K562 (cell line): ENCODE results near the gene DAGLA. TPM values are rescaled to one million over a fixed set of nuclear protein-coding genes. Genes with fewer than 3 reads are reported as not detected.
A peak's percentile ranks its signal among the peaks of the same experiment; 100 is the strongest.

Source experiments
- ATAC-seq: fragments of 200-7000 bp; cut with Tn5 transposase; 3 replicates; pipeline ENCODE4 v1.9.1; 2020; ENCODE audit warnings: moderate library complexity
- BruUV-seq: library from RNA; stranded (reverse); fragments of 400-500 nt; replicated peaks from 2 replicates; lab custom pipeline; 2021; lab: Mats Ljungman, UMichigan
- CTCF ChIA-PET: fragments of 300-600 bp; formaldehyde crosslinking; extraction: SDS; loops from one replicate; lab custom pipeline; 2021; ENCODE audit warnings: low intra/inter-chr PET ratio; lab: Yijun Ruan, JAX
- POLR2A ChIA-PET: fragments of 300-600, 350-650 bp; sonication (Branson Sonifier 250); formaldehyde crosslinking; extraction: SDS; loops from one replicate; lab custom pipeline; 2021; ENCODE audit warnings: antibody characterized with exemption, inconsistent platforms; lab: Yijun Ruan, JAX
- DNase-seq, 4 experiments: peaks; one replicate each; pipeline versions ENCODE4 v3.0.0 to v3.0.0-alpha.2; 2011 to 2018; ENCODE audit warnings: low spot score in 3 of 4, mixed read lengths in 3 of 4; ENCODE audit errors: extremely low read depth in 1 of 4
- FAIRE-seq: peaks from 2 replicates; lab custom pipeline; 2011; peaks lifted over from hg19 to GRCh38; lab: Jason Lieb, UNC
- H2AFZ ChIP-seq: 2 replicates; pipeline ENCODE4 v1.6.0; 2011; ENCODE audit warnings: low read depth, low read length, control low read depth, inconsistent platforms
- H3K27ac ChIP-seq: fragments of 200-600 bp; 3 replicates; pipeline ENCODE4 v1.8.0; 2011; ENCODE audit warnings: low read depth, mild to moderate bottlenecking, control low read depth, inconsistent platforms, low read length, moderate library complexity, mixed read lengths; ENCODE audit errors: extremely low read depth
- H3K27me3 ChIP-seq, 2 experiments: fragments of 300-600 bp in 1 of 2; 2 replicates in 1 of 2; 3 replicates in 1 of 2; pipeline versions ENCODE4 v1.6.0 to v1.8.0; 2011; ENCODE audit warnings: inconsistent platforms in 2 of 2, low read length in 2 of 2, mild to moderate bottlenecking in 1 of 2, mixed read lengths in 1 of 2, moderate library complexity in 1 of 2; ENCODE audit not compliant: control insufficient read depth in 2 of 2, insufficient read depth in 2 of 2
- H3K36me3 ChIP-seq: fragments of 300-600 bp; 3 replicates; pipeline ENCODE4 v1.8.0; 2011; ENCODE audit warnings: mild to moderate bottlenecking, low read length, inconsistent platforms; ENCODE audit not compliant: control insufficient read depth, insufficient read depth
- H3K4me1 ChIP-seq, 2 experiments: fragments of 200-600 bp in 1 of 2; replicated peaks in 1 of 2; 2 replicates in 1 of 2; 3 replicates in 1 of 2; pipeline versions ENCODE4 v1.5.1 to v1.8.0; 2011; ENCODE audit warnings: inconsistent platforms in 2 of 2, low read length in 2 of 2, mild to moderate bottlenecking in 1 of 2, mixed read lengths in 1 of 2, moderate library complexity in 1 of 2; ENCODE audit not compliant: control insufficient read depth in 2 of 2, insufficient read depth in 2 of 2
- H3K4me2 ChIP-seq: 2 replicates; pipeline ENCODE4 v1.6.1; 2011; ENCODE audit warnings: low read length, control low read depth, inconsistent platforms, mixed read lengths; ENCODE audit not compliant: insufficient read depth
- H3K4me3 ChIP-seq: fragments of 200-600 bp; sonication (generic), shearing (Covaris generic); 2 replicates; pipeline ENCODE4 v1.5.1; 2016; ENCODE audit warnings: control low read depth, inconsistent platforms
- H3K79me2 ChIP-seq: fragments of 200-600 bp; 3 replicates; pipeline ENCODE4 v1.8.0; 2011; ENCODE audit warnings: low read length, inconsistent platforms; ENCODE audit not compliant: control insufficient read depth, insufficient read depth
- H3K9ac ChIP-seq, 2 experiments: 2 replicates each; pipeline versions ENCODE4 v1.6.0 to v1.6.1; 2011; ENCODE audit warnings: low read depth in 2 of 2, low read length in 2 of 2, control low read depth in 1 of 2, inconsistent platforms in 1 of 2, mild to moderate bottlenecking in 1 of 2, mixed read lengths in 1 of 2; ENCODE audit not compliant: insufficient read depth in 1 of 2
- H3K9me1 ChIP-seq: one replicate; pipeline ENCODE4 v1.6.0; 2011; ENCODE audit warnings: inconsistent platforms, mild to moderate bottlenecking, low read length, moderate library complexity; ENCODE audit not compliant: control insufficient read depth, insufficient read depth
- H3K9me3 ChIP-seq: replicated peaks from 2 replicates; pipeline ENCODE4 v1.5.1; 2011; ENCODE audit warnings: low read depth, low read length, inconsistent platforms; ENCODE audit not compliant: control insufficient read depth, insufficient read depth
- H4K20me1 ChIP-seq: replicated peaks from 2 replicates; pipeline ENCODE4 v1.6.1; 2011; ENCODE audit warnings: low read length, inconsistent platforms, mixed read lengths; ENCODE audit not compliant: control insufficient read depth, insufficient read depth
- C11orf30 ChIP-seq: fragments of 450-650 bp; IDR thresholded peaks from 2 replicates; pipeline ENCODE4 v1.6.1; 2016; ENCODE audit warnings: low read depth, mild to moderate bottlenecking
- CEBPB ChIP-seq: fragments of 450-650 bp; IDR thresholded peaks from 2 replicates; pipeline ENCODE4 v1.6.1; 2016; ENCODE audit warnings: missing genetic modification characterization, missing compliant biosample characterization
- GABPB1 ChIP-seq: sonication (generic); formaldehyde crosslinking; IDR thresholded peaks from 2 replicates; pipeline ENCODE4 v1.8.0; 2022; ENCODE audit warnings: mild to moderate bottlenecking, missing genetic modification reagents
- KDM2B ChIP-seq: fragments of 250-450 bp; sonication (Bioruptor Pico); IDR thresholded peaks from 2 replicates; pipeline ENCODE4 v1.8.0; 2021; ENCODE audit warnings: mild to moderate bottlenecking, moderate library complexity
- L3MBTL2 ChIP-seq: fragments of 450-650 bp; IDR thresholded peaks from 2 replicates; pipeline ENCODE4 v1.6.1; 2016; ENCODE audit warnings: mild to moderate bottlenecking, moderate library complexity
- MAFF ChIP-seq: IDR thresholded peaks from 2 replicates; pipeline ENCODE4 v1.6.1; 2012; ENCODE audit warnings: low read length, improper control_type of control experiment
- MAFG ChIP-seq: fragments of 450-650 bp; conservative IDR thresholded peaks from 2 replicates; pipeline ENCODE4 v1.6.1; 2016; ENCODE audit warnings: missing genetic modification characterization, missing compliant biosample characterization
- MYNN ChIP-seq, 2 experiments: sonication (generic); formaldehyde crosslinking in 1 of 2; IDR thresholded peaks; 2 replicates each; pipeline versions ENCODE4 v1.5.0 to v1.6.1; 2016 to 2020; ENCODE audit warnings: antibody characterized with exemption in 1 of 2, missing genetic modification reagents in 1 of 2
- RHOXF2B ChIP-seq: fragments of 250-450 bp; sonication (Bioruptor Pico); conservative IDR thresholded peaks from 2 replicates; pipeline ENCODE4 v1.5.1; 2021
- TCF3 ChIP-seq: sonication (generic); formaldehyde crosslinking; IDR thresholded peaks from 2 replicates; pipeline ENCODE4 v1.4.0; 2020; ENCODE audit warnings: mild to moderate bottlenecking, missing genetic modification reagents
- ZNF395 ChIP-seq: fragments of 200-800 bp; sonication (Bioruptor generic); IDR thresholded peaks from 2 replicates; pipeline ENCODE4 v1.6.1; 2017; ENCODE audit warnings: missing genetic modification characterization, missing compliant biosample characterization
- ZNF57 ChIP-seq: fragments of 450-650 bp; formaldehyde crosslinking; IDR thresholded peaks from 2 replicates; pipeline ENCODE4 v1.4.0; 2020; ENCODE audit warnings: mild to moderate bottlenecking, moderate library complexity
- ZNF592 ChIP-seq: fragments of 450-650 bp; IDR thresholded peaks from 2 replicates; pipeline ENCODE4 v1.6.1; 2017; ENCODE audit warnings: antibody characterized with exemption, mild to moderate bottlenecking
- WGBS: fragments of 100-300 bp; shearing (Covaris generic); methylation state at CpG from one replicate; pipeline ENCODE4 v1.1.6; 2016; ENCODE audit warnings: low coverage, mixed read lengths; ENCODE audit not compliant: insufficient coverage; ENCODE audit errors: missing lambda C conversion rate; 5-methylcytosine and 5-hydroxymethylcytosine counted together
- in situ Hi-C: fragments of 300-500 bp; cut with MboI; formaldehyde crosslinking; loops from 4 replicates; pipeline ENCODE4 v1.15.0; 2018; ENCODE audit warnings: inconsistent platforms, mixed read lengths
- intact Hi-C: fragments of 100-400 bp; cut with micrococcal nuclease; formaldehyde crosslinking; loops from 2 replicates; pipeline ENCODE4 v1.14.2; 2022
- polyA plus RNA-seq, 8 experiments: library from polyadenylated mRNA; depleted of rRNA in 4 of 8; stranded (reverse) in 5 of 8; unstranded in 3 of 8; fragments of >200 nt; fragmentation: Nextera tagmentation in 2 of 8; fragmentation: Illumina TruSeq in 1 of 8; extraction: Ambion mirVana in 2 of 8; extraction: Trizol in 1 of 8; gene quantifications; 2 replicates each; pipeline versions ENCODE4 v1.2.1 to v1.2.3, GENCODE V29; 2011 to 2014; ENCODE audit warnings: inconsistent platforms in 1 of 8, missing spikeins in 1 of 8
- total RNA-seq, 7 experiments: library from RNA; depleted of rRNA in 6 of 7; stranded (reverse); fragments of >200 nt in 6 of 7; fragmentation: Illumina TruSeq in 2 of 7; extraction: Trizol in 2 of 7; gene quantifications; 2 replicates each; pipeline versions ENCODE4 v1.2.1 to v1.2.3, GENCODE V29; 2011 to 2021; ENCODE audit warnings: low replicate concordance in 1 of 7
- TF ChIP-seq, protein P1 (sequence below), 3 experiments: fragments of 200-800 bp in 1 of 3; fragments of 250-450 bp in 1 of 3; fragments of 450-650 bp in 1 of 3; sonication (Bioruptor Pico) in 1 of 3; sonication (Bioruptor generic) in 1 of 3; formaldehyde crosslinking in 1 of 3; IDR thresholded peaks; 2 replicates each; pipeline versions ENCODE4 v1.6.1 to v1.8.0; 2016 to 2022; ENCODE audit warnings: mild to moderate bottlenecking in 2 of 3, missing genetic modification characterization in 2 of 3, missing compliant biosample characterization in 1 of 3, moderate library complexity in 1 of 3

The DAGLA gene
- total and polyA plus RNA-seq, 9 of the 15 experiments (the other 6 are each of a cell fraction or from before 2014, with no cell fraction given), result 0.03 to 0.16 (median 0.04) TPM; not detected in 4

DNA sequence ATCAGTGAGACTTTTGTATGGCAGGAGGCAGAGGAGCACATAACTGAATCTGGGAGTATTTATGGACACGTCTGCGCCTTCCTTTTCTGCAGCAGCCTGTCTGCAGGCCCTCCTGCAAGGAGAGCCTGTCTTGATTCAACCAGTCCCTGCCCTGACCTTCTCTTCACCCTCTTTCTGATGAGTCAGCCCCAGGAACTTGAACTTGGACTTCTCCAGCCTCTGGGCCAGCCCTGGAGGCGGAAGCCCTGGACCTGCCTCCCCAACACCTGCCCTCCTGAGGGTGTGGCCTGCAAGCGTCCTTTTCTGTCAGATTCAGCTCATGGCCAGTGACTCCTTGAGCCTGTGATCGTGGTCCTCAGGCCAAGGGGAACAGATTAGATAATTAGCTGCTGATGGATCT, 20.0 kb downstream of the DAGLA start:
- Histone ChIP-seq H3K27me3 (peaks cover 22 to 63% of the 10 kb centered on the region in 2 experiments; a peak in 4 of 5 replicates), H3K36me3 (no peaks in the 10 kb centered on the region), H3K9me1 (no peaks in the 10 kb centered on the region), H2AFZ (no peak overlapping the region), H3K79me2 (no peaks in the 10 kb centered on the region), H3K4me1 (peaks cover 0 to 36% of the 10 kb centered on the region in 2 experiments; a peak in 4 of 5 replicates), H4K20me1 (peaks cover 13% of the 10 kb centered on the region), H3K9ac (no peak overlapping the region), H3K4me3 (no peak overlapping the region), H3K27ac (no peak overlapping the region), H3K9me3 (no peaks in the 10 kb centered on the region), H3K4me2 (no peak overlapping the region)
- POLR2A ChIA-PET, result interaction anchor here (0.6 to 0.7 kb wide), 3 partner anchors 17 to 66 kb away, joined by 3 read pairs; no protein-coding TSS in a partner anchor
- FAIRE-seq, result peak; percentile 89
- peak; percentile 85 for ATAC-seq
- intact Hi-C loops (no loop called here), in situ Hi-C loops (no loop called here)
- CTCF ChIA-PET, result no interaction called here
- peak; percentile 59 to 79 (median 67) for DNase-seq
- 0% methylated on average over 5 of the region's 5 CpGs for WGBS
- BruUV-seq, result no TSS peak
- TF ChIP-seq ZNF57 (CRISPR knock-in tag) (no peak), CEBPB (no peak), MYNN (IDR thresholded peaks at IDR 0.05) (no peak), MYNN (CRISPR knock-in tag; IDR thresholded peaks at IDR 0.05) (no peak), ZNF395 (CRISPR knock-in tag) (no peak), C11orf30 (peak; percentile 87), L3MBTL2 (no peak), TCF3 (no peak), GABPB1 (no peak), ZNF592 (no peak), MAFG (tag) (peak; percentile 64), RHOXF2B (CRISPR knock-in tag) (no peak), MAFF (peak; percentile 42; the same call in 1 of the 2 replicates), KDM2B (CRISPR knock-in tag) (no peak)
- TF ChIP-seq, protein P1, sequence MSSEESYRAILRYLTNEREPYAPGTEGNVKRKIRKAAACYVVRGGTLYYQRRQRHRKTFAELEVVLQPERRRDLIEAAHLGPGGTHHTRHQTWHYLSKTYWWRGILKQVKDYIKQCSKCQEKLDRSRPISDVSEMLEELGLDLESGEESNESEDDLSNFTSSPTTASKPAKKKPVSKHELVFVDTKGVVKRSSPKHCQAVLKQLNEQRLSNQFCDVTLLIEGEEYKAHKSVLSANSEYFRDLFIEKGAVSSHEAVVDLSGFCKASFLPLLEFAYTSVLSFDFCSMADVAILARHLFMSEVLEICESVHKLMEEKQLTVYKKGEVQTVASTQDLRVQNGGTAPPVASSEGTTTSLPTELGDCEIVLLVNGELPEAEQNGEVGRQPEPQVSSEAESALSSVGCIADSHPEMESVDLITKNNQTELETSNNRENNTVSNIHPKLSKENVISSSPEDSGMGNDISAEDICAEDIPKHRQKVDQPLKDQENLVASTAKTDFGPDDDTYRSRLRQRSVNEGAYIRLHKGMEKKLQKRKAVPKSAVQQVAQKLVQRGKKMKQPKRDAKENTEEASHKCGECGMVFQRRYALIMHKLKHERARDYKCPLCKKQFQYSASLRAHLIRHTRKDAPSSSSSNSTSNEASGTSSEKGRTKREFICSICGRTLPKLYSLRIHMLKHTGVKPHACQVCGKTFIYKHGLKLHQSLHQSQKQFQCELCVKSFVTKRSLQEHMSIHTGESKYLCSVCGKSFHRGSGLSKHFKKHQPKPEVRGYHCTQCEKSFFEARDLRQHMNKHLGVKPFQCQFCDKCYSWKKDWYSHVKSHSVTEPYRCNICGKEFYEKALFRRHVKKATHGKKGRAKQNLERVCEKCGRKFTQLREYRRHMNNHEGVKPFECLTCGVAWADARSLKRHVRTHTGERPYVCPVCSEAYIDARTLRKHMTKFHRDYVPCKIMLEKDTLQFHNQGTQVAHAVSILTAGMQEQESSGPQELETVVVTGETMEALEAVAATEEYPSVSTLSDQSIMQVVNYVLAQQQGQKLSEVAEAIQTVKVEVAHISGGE (CRISPR knock-in tag; IDR thresholded peaks at IDR 0.05), result no peak
